ENCODE results near the gene AMY2A. TPM values are rescaled to one million over a fixed set of nuclear protein-coding genes. Genes with fewer than 3 reads are reported as not detected.

The AMY2A gene
- total RNA-seq, 1 donor from 2014 or later = not detected

Other genes starting within 250 kb of the AMY2A start
- gene RNPC3, start 91.7 kb upstream of the AMY2A start, total RNA-seq = 21.3 TPM
- 23.9 TPM for gene AMY2B, start 45.8 kb upstream of the AMY2A start, total RNA-seq
- not detected for gene AMY1A, start 38.3 kb downstream of the AMY2A start, total RNA-seq
- not detected for gene AMY1B, start 78.8 kb downstream of the AMY2A start, total RNA-seq
- not detected for gene AMY1C, start 132.5 kb downstream of the AMY2A start, total RNA-seq